Measurements from ENCODE around the gene SIAE. TPM values are rescaled to one million over a fixed set of nuclear protein-coding genes. Genes with fewer than 3 reads are reported as not detected.
A peak's percentile ranks its signal among the peaks of the same experiment; 100 is the strongest.

SIAE gene
- total and polyA plus RNA-seq, 8 donors = 13.3 to 71.5 (median 16.2) TPM

GRCh38 chr11:124602193-124602592 is 71.3 kb downstream of the SIAE start:
- no peak overlapping the region for H3K27ac ChIP-seq
- H3K4me3 ChIP-seq = no peak overlapping the region
- ATAC-seq = no peak
- no peak for TF ChIP-seq CTCF (IDR thresholded peaks at IDR 0.05)
- no peak for DNase-seq
- intact Hi-C loops (cut with DNase I) = no loop called here
- peaks cover 3 to 8% of the 10 kb centered on the region in 2 donors for H3K27me3 ChIP-seq
- no peaks in the 10 kb centered on the region for H3K9me3 ChIP-seq
- no peaks in the 10 kb centered on the region for H3K36me3 ChIP-seq
- H3K4me1 ChIP-seq = no peaks in the 10 kb centered on the region

GRCh38 chr11:124600621-124601320 is 72.8 kb downstream of the SIAE start:
- ATAC-seq (no peak), DNase-seq (no peak)
- Histone ChIP-seq H3K36me3 (no peaks in the 10 kb centered on the region), H3K27me3 (peaks cover 3 to 9% of the 10 kb centered on the region in 2 donors), H3K27ac (no peak overlapping the region), H3K9me3 (no peaks in the 10 kb centered on the region), H3K4me3 (no peak overlapping the region), H3K4me1 (no peaks in the 10 kb centered on the region)
- intact Hi-C loops (cut with DNase I) = no loop called here
- no peak for TF ChIP-seq CTCF (IDR thresholded peaks at IDR 0.05)

GRCh38 chr11:124597626-124598025 is 75.9 kb downstream of the SIAE start:
- Histone ChIP-seq H3K4me1 (no peaks in the 10 kb centered on the region), H3K27ac (no peak overlapping the region), H3K9me3 (no peaks in the 10 kb centered on the region), H3K4me3 (no peak overlapping the region), H3K36me3 (no peaks in the 10 kb centered on the region), H3K27me3 (peaks cover 3 to 9% of the 10 kb centered on the region in 2 donors)
- ATAC-seq (no peak), DNase-seq (no peak)
- no peak for TF ChIP-seq CTCF (IDR thresholded peaks at IDR 0.05)
- intact Hi-C loops (cut with DNase I) = no loop called here

- Histone ChIP-seq H3K36me3 (no peaks in the 10 kb centered on the region), H3K9me3 (no peaks in the 10 kb centered on the region), H3K4me1 (no peaks in the 10 kb centered on the region), H3K4me3 (no peak overlapping the region), H3K27me3 (peaks cover 3 to 9% of the 10 kb centered on the region in 2 donors), H3K27ac (no peak overlapping the region)
- DNase-seq (no peak), ATAC-seq (no peak)
- intact Hi-C loops (cut with DNase I) = no loop called here
- TF ChIP-seq CTCF (IDR thresholded peaks at IDR 0.05) = no peak
These were observed 78.2 kb downstream of the SIAE start for GRCh38 chr11:124595302-124595701.

GRCh38 chr11:124592627-124593026 is 80.9 kb downstream of the SIAE start:
- intact Hi-C loops (cut with DNase I) = no loop called here
- ATAC-seq = peak; percentile 27
- TF ChIP-seq CTCF (IDR thresholded peaks at IDR 0.05) = no peak

More at GRCh38 chr11:124592627-124593026, 80.9 kb downstream of the SIAE start:
- no peaks in the 10 kb centered on the region for H3K9me3 ChIP-seq
- no peak overlapping the region for H3K4me3 ChIP-seq
- H3K27ac ChIP-seq = no peak overlapping the region
- H3K4me1 ChIP-seq = no peaks in the 10 kb centered on the region
- no peak for DNase-seq
- peaks cover under 1 to 6% of the 10 kb centered on the region in 2 donors for H3K27me3 ChIP-seq
- H3K36me3 ChIP-seq = no peaks in the 10 kb centered on the region

Measured in left lung (tissue), 10 donors.